H1 (cell line): ENCODE data around the gene RARA. TPM values are rescaled to one million over a fixed set of nuclear protein-coding genes. Genes with fewer than 3 reads are reported as not detected.
A peak's percentile ranks its signal among the peaks of the same experiment; 100 is the strongest.

ENCODE experiments used
- ATF3 ChIP-seq: IDR thresholded peaks from 2 replicates; pipeline ENCODE4 v1.6.1; 2011; ENCODE audit warnings: low read depth, mild to moderate bottlenecking, low read length; ENCODE audit not compliant: insufficient read depth
- BCL11A ChIP-seq, 2 experiments: IDR thresholded peaks; one replicate each; pipeline ENCODE4 v1.6.1; 2011; ENCODE audit warnings: low read depth in 2 of 2, low read length in 2 of 2, mild to moderate bottlenecking in 2 of 2
- CEBPB ChIP-seq: IDR thresholded peaks from 2 replicates; pipeline ENCODE4 v1.6.1; 2012; ENCODE audit warnings: low read depth, low read length
- CHD1 ChIP-seq: IDR thresholded peaks from 2 replicates; pipeline ENCODE4 v1.6.1; 2012; ENCODE audit warnings: low read depth, low read length, improper control_type of control experiment
- EGR1 ChIP-seq: IDR thresholded peaks from 2 replicates; pipeline ENCODE4 v1.6.1; 2011; ENCODE audit warnings: low read depth, low read length, borderline replicate concordance
- GTF2F1 ChIP-seq: IDR thresholded peaks from 2 replicates; pipeline ENCODE4 v1.6.1; 2012; ENCODE audit warnings: low read depth, low read length, improper control_type of control experiment, borderline replicate concordance
- HDAC2 ChIP-seq, 2 experiments: fragments of 300-600 bp in 1 of 2; sonication (generic) in 1 of 2; IDR thresholded peaks; 2 replicates each; pipeline ENCODE4 v1.6.1; 2011 to 2012; ENCODE audit warnings: low read depth in 2 of 2, low read length in 2 of 2, mild to moderate bottlenecking in 2 of 2, moderate library complexity in 2 of 2, borderline replicate concordance in 1 of 2, inconsistent platforms in 1 of 2
- HDAC6 ChIP-seq: IDR thresholded peaks from one replicate; pipeline ENCODE4 v1.7.1; 2012; ENCODE audit warnings: low read depth, mild to moderate bottlenecking, inconsistent platforms, low read length, moderate library complexity
- JUN ChIP-seq: IDR thresholded peaks from 2 replicates; pipeline ENCODE4 v1.6.1; 2011; ENCODE audit warnings: low read depth, mild to moderate bottlenecking, improper control_type of control experiment, low read length
- RAD21 ChIP-seq, 2 experiments: IDR thresholded peaks in 1 of 2; conservative IDR thresholded peaks in 1 of 2; 2 replicates each; pipeline ENCODE4 v1.6.1; 2011; ENCODE audit warnings: low read depth in 2 of 2, low read length in 2 of 2, improper control_type of control experiment in 1 of 2, inconsistent platforms in 1 of 2, mild to moderate bottlenecking in 1 of 2, moderate library complexity in 1 of 2
- RBBP5 ChIP-seq: IDR thresholded peaks from 2 replicates; pipeline ENCODE4 v1.7.1; 2012; ENCODE audit warnings: low read depth, mild to moderate bottlenecking, inconsistent platforms, low read length, moderate library complexity, borderline replicate concordance
- RFX5 ChIP-seq: IDR thresholded peaks from 2 replicates; pipeline ENCODE4 v1.6.1; 2011; ENCODE audit warnings: low read depth, low read length, improper control_type of control experiment, borderline replicate concordance
- RXRA ChIP-seq: IDR thresholded peaks from 2 replicates; pipeline ENCODE4 v1.6.1; 2011; ENCODE audit warnings: low read depth, mild to moderate bottlenecking, low read length, moderate library complexity; ENCODE audit not compliant: insufficient read depth
- SIRT6 ChIP-seq: IDR thresholded peaks from one replicate; pipeline ENCODE4 v1.7.1; 2012; ENCODE audit warnings: low read length, inconsistent platforms
- SIX5 ChIP-seq: IDR thresholded peaks from 2 replicates; pipeline ENCODE4 v1.6.1; 2011; ENCODE audit warnings: mild to moderate bottlenecking, low read depth, low read length
- SP1 ChIP-seq: IDR thresholded peaks from 2 replicates; pipeline ENCODE4 v1.6.1; 2011; ENCODE audit warnings: low read depth, low read length
- SP2 ChIP-seq: IDR thresholded peaks from 2 replicates; pipeline ENCODE4 v1.6.1; 2012; ENCODE audit warnings: mild to moderate bottlenecking, low read length, inconsistent platforms
- TAF1 ChIP-seq: IDR thresholded peaks from 2 replicates; pipeline ENCODE4 v1.6.1; 2011; ENCODE audit warnings: mild to moderate bottlenecking, low read depth, low read length
- TBP ChIP-seq: IDR thresholded peaks from 2 replicates; pipeline ENCODE4 v1.6.1; 2011; ENCODE audit warnings: low read depth, low read length, improper control_type of control experiment
- TEAD4 ChIP-seq: IDR thresholded peaks from 2 replicates; pipeline ENCODE4 v1.6.1; 2012; ENCODE audit warnings: low read depth, low read length, inconsistent platforms, mixed read lengths
- YY1 ChIP-seq: IDR thresholded peaks from 2 replicates; pipeline ENCODE4 v1.6.1; 2011; ENCODE audit warnings: low read depth, mild to moderate bottlenecking, low read length
- polyA plus RNA-seq, 7 experiments: library from polyadenylated mRNA; depleted of rRNA in 3 of 7; stranded (reverse) in 5 of 7; unstranded in 2 of 7; fragments of >200 nt in 5 of 7; fragments of 200-250 nt in 2 of 7; gene quantifications; 1 replicate in 5 of 7; 2 replicates in 1 of 7; 4 replicates in 1 of 7; pipeline versions ENCODE4 v1.2.1 to v1.2.3, GENCODE V29; 2011 to 2013; ENCODE audit warnings: missing spikeins in 2 of 7, mixed read lengths in 2 of 7
- total RNA-seq: library from RNA; stranded (reverse); fragmentation: NEBNext Ultra II Directional; extraction: Animal tissue kit (Norgen Biotek cat#: 25700); gene quantifications from 2 replicates; pipeline ENCODE4 v1.2.1, GENCODE V29; 2021
- TF ChIP-seq, protein P1 (sequence below): IDR thresholded peaks from 2 replicates; pipeline ENCODE4 v1.6.1; 2012; ENCODE audit warnings: low read length, inconsistent platforms

The RARA gene
- total and polyA plus RNA-seq, 2 of the 8 experiments (the other 6 are each of a cell fraction or from before 2014, with no cell fraction given): 4.4 to 16.5 TPM

- peak; percentile 54; the same call in 1 of the 2 replicates for TF ChIP-seq RBBP5
- TF ChIP-seq, protein P1, sequence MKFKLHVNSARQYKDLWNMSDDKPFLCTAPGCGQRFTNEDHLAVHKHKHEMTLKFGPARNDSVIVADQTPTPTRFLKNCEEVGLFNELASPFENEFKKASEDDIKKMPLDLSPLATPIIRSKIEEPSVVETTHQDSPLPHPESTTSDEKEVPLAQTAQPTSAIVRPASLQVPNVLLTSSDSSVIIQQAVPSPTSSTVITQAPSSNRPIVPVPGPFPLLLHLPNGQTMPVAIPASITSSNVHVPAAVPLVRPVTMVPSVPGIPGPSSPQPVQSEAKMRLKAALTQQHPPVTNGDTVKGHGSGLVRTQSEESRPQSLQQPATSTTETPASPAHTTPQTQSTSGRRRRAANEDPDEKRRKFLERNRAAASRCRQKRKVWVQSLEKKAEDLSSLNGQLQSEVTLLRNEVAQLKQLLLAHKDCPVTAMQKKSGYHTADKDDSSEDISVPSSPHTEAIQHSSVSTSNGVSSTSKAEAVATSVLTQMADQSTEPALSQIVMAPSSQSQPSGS: no peak
- TF ChIP-seq RXRA: no peak
- TF ChIP-seq JUN: no peak
- peak; percentile 65; the same call in 1 of the 2 replicates for TF ChIP-seq ATF3
- no peak for TF ChIP-seq HDAC6
- TF ChIP-seq EGR1: peak; percentile 81; the same call in 1 of the 2 replicates
- TF ChIP-seq YY1: peak; percentile 87
- no peak for TF ChIP-seq GTF2F1
- TF ChIP-seq HDAC2 (IDR thresholded peaks at IDR 0.05; ENCODE audit: borderline replicate concordance in 1 of 2, low read depth in 2 of 2, low read length in 2 of 2): no peak; a peak in 1 of 4 replicates
- TF ChIP-seq SIRT6: no peak
- 0 out of 2 replicates have a peak, but pooled peaks have one; percentile 13 for TF ChIP-seq TBP
- no peak for TF ChIP-seq RFX5
- peak; percentile 84 for TF ChIP-seq SP1
- no peak for TF ChIP-seq BCL11A (IDR thresholded peaks at IDR 0.05; ENCODE audit: low read depth in 2 of 2, low read length in 2 of 2)
- TF ChIP-seq CEBPB: no peak
- no peak for TF ChIP-seq CHD1
- TF ChIP-seq RAD21 (IDR thresholded peaks at IDR 0.05 in 1 of 2, conservative IDR thresholded peaks at IDR 0.05 in 1 of 2; ENCODE audit: low read depth in 2 of 2, low read length in 2 of 2): no peak
- TF ChIP-seq SIX5: no peak
- TF ChIP-seq TAF1: peak; percentile 41; the same call in 1 of the 2 replicates
- no peak for TF ChIP-seq TEAD4
- TF ChIP-seq SP2: no peak
Measured at GRCh38 chr17:40317880-40318829, 9.2 kb downstream of the RARA start (continued).
